Upper lobe of left lung (tissue), 4 donors: ENCODE results near the gene RFTN1.

ENCODE experiments used
- POLR2AphosphoS5 ChIP-seq, 2 donors: sonication (generic); formaldehyde crosslinking; IDR thresholded peaks; one replicate each; pipeline ENCODE4 v1.5.1; 2017; ENCODE audit warnings: antibody characterized with exemption in 2 of 2
- TF ChIP-seq, protein P1 (sequence below), 6 experiments: fragments of 450-650 bp in 4 of 6; fragments of 200-600 bp in 2 of 6; sonication (generic) in 2 of 6; IDR thresholded peaks; one replicate each; pipeline ENCODE4 v1.5.1; 2016 to 2019; ENCODE audit warnings: antibody characterized with exemption in 6 of 6

DNA sequence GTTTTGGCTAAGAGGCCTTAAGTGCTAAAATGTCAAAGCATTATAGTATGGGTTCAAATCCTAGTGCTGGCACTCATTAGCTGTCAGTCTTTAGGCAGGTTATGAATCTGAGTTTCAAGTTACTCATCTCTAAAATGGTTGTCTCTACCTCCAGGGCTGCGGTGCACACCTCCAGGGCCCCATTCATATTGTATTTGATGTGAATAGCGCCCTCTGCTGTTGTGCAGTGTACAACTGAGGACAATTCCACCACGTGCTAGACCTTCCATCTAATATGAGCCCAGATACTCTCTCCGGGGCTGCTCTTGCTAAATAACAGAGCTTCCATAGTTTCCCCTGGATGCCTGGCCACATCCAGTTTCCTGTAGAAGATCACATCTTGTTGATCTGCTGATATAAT lies 194.2 kb downstream of the RFTN1 start:
- TF ChIP-seq, protein P1, sequence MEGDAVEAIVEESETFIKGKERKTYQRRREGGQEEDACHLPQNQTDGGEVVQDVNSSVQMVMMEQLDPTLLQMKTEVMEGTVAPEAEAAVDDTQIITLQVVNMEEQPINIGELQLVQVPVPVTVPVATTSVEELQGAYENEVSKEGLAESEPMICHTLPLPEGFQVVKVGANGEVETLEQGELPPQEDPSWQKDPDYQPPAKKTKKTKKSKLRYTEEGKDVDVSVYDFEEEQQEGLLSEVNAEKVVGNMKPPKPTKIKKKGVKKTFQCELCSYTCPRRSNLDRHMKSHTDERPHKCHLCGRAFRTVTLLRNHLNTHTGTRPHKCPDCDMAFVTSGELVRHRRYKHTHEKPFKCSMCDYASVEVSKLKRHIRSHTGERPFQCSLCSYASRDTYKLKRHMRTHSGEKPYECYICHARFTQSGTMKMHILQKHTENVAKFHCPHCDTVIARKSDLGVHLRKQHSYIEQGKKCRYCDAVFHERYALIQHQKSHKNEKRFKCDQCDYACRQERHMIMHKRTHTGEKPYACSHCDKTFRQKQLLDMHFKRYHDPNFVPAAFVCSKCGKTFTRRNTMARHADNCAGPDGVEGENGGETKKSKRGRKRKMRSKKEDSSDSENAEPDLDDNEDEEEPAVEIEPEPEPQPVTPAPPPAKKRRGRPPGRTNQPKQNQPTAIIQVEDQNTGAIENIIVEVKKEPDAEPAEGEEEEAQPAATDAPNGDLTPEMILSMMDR (IDR thresholded peaks at IDR 0.05) = peak in 3 of 6 experiments; percentile 9 to 42 (median 12)
- no peak for TF ChIP-seq POLR2AphosphoS5 (IDR thresholded peaks at IDR 0.05)
